GM12878 (cell line): ENCODE measurements around the gene CARD14. TPM values are rescaled to one million over a fixed set of nuclear protein-coding genes. Genes with fewer than 3 reads are reported as not detected.

Experiments used
- ATAC-seq: fragments of 200-7000 bp; cut with Tn5 transposase; 3 replicates; pipeline ENCODE4 v1.9.1; 2020; ENCODE audit warnings: mild to moderate bottlenecking, moderate library complexity
- BruUV-seq: library from RNA; stranded (reverse); fragments of 400-500 nt; replicated peaks from 2 replicates; lab custom pipeline; 2021; lab: Mats Ljungman, UMichigan
- CTCF ChIA-PET: fragments of 300-600 bp; sonication (Branson Sonifier 250); formaldehyde crosslinking; extraction: SDS; loops from one replicate; lab custom pipeline; 2021; ENCODE audit warnings: inconsistent platforms; lab: Yijun Ruan, JAX
- POLR2A ChIA-PET: fragments of 350-600 bp; formaldehyde crosslinking; extraction: SDS; loops from one replicate; lab custom pipeline; 2021; ENCODE audit warnings: inconsistent platforms; lab: Charles Lee
- RAD21 ChIA-PET: fragments of 300-600 bp; sonication (Branson Sonifier 250); formaldehyde crosslinking; loops from one replicate; lab custom pipeline; 2023; ENCODE audit warnings: antibody characterized with exemption; ENCODE audit not compliant: unreplicated experiment; lab: Charles Lee
- SMC1A ChIA-PET: fragments of 300-600 bp; sonication (Branson Sonifier 250); formaldehyde crosslinking; loops from one replicate; lab custom pipeline; 2023; ENCODE audit not compliant: unreplicated experiment, uncharacterized antibody; lab: Charles Lee
- DNase-seq: peaks from one replicate; pipeline ENCODE4 v3.0.0-alpha.2; 2011; ENCODE audit warnings: low read depth, low spot score
- FAIRE-seq: peaks from 3 replicates; lab custom pipeline; 2011; peaks lifted over from hg19 to GRCh38; lab: Jason Lieb, UNC
- H2AFZ ChIP-seq: 2 replicates; pipeline ENCODE4 v1.6.0; 2011; ENCODE audit warnings: low read depth, low read length, control low read depth; ENCODE audit not compliant: control insufficient read depth
- H3K27ac ChIP-seq: 2 replicates; pipeline ENCODE4 v1.5.1; 2011; ENCODE audit warnings: control low read depth; ENCODE audit not compliant: control insufficient read depth, insufficient read depth
- H3K27me3 ChIP-seq, 2 experiments: replicated peaks in 1 of 2; 2 replicates each; pipeline versions ENCODE4 v1.6.0 to v1.6.1; 2011; ENCODE audit warnings: low read length in 1 of 2; ENCODE audit not compliant: control insufficient read depth in 2 of 2, insufficient read depth in 2 of 2
- H3K36me3 ChIP-seq, 2 experiments: 2 replicates each; pipeline ENCODE4 v1.5.1; 2011; ENCODE audit warnings: low read length in 1 of 2; ENCODE audit not compliant: control insufficient read depth in 2 of 2, insufficient read depth in 2 of 2
- H3K4me1 ChIP-seq: 2 replicates; pipeline ENCODE4 v1.6.1; 2011; ENCODE audit warnings: mild to moderate bottlenecking, low read length, moderate library complexity, mixed read lengths; ENCODE audit not compliant: control insufficient read depth, insufficient read depth
- H3K4me2 ChIP-seq: 2 replicates; pipeline ENCODE4 v1.6.0; 2011; ENCODE audit warnings: control low read depth; ENCODE audit not compliant: control insufficient read depth, insufficient read depth
- H3K4me3 ChIP-seq: fragments of 200-600 bp; sonication (generic); 2 replicates; pipeline ENCODE4 v1.5.1; 2016
- H3K79me2 ChIP-seq: 2 replicates; pipeline ENCODE4 v1.6.0; 2011; ENCODE audit warnings: low read length; ENCODE audit not compliant: control insufficient read depth, insufficient read depth
- H3K9ac ChIP-seq: 2 replicates; pipeline ENCODE4 v1.8.0; 2011; ENCODE audit warnings: low read length, control low read depth, mixed read lengths; ENCODE audit not compliant: control insufficient read depth, insufficient read depth
- H3K9me3 ChIP-seq: replicated peaks from 3 replicates; pipeline ENCODE4 v1.5.1; 2011; ENCODE audit warnings: mild to moderate bottlenecking, low read length; ENCODE audit not compliant: control insufficient read depth, insufficient read depth
- H4K20me1 ChIP-seq: 2 replicates; pipeline ENCODE4 v1.6.0; 2011; ENCODE audit not compliant: control insufficient read depth, insufficient read depth
- ATF7 ChIP-seq: fragments of 450-650 bp; IDR thresholded peaks from 2 replicates; pipeline ENCODE4 v1.6.1; 2016; ENCODE audit warnings: low read depth, mild to moderate bottlenecking
- CBX5 ChIP-seq: sonication (generic); IDR thresholded peaks from 2 replicates; pipeline ENCODE4 v1.6.1; 2016; ENCODE audit warnings: low read depth, moderate library complexity, mild to moderate bottlenecking, inconsistent platforms
- ESRRA ChIP-seq: IDR thresholded peaks from 2 replicates; pipeline ENCODE4 v1.6.1; 2012; ENCODE audit warnings: mild to moderate bottlenecking, low read length, improper control_type of control experiment
- EZH2 ChIP-seq: IDR thresholded peaks from 2 replicates; pipeline ENCODE4 v1.6.1; 2012; ENCODE audit warnings: low read depth, mild to moderate bottlenecking, control low read depth, inconsistent platforms, low read length, borderline replicate concordance; ENCODE audit not compliant: control insufficient read depth
- GABPA ChIP-seq: IDR thresholded peaks from 2 replicates; pipeline ENCODE4 v1.6.1; 2014; ENCODE audit warnings: antibody characterized with exemption, low read depth, mild to moderate bottlenecking, inconsistent platforms
- MEF2B ChIP-seq: fragments of 450-650 bp; IDR thresholded peaks from 2 replicates; pipeline ENCODE4 v1.6.1; 2018; ENCODE audit warnings: mild to moderate bottlenecking, moderate library complexity; ENCODE audit not compliant: partially characterized antibody, poor library complexity, severe bottlenecking
- PAX5 ChIP-seq: IDR thresholded peaks from 2 replicates; pipeline ENCODE4 v1.6.1; 2011; ENCODE audit warnings: low read depth, low read length, borderline replicate concordance
- RB1 ChIP-seq: fragments of 450-650 bp; formaldehyde crosslinking; IDR thresholded peaks from 2 replicates; pipeline ENCODE4 v1.6.1; 2017; ENCODE audit warnings: mild to moderate bottlenecking, borderline replicate concordance
- RCOR1 ChIP-seq: conservative IDR thresholded peaks from 2 replicates; pipeline ENCODE4 v1.6.1; 2012; ENCODE audit warnings: low read depth, low read length, improper control_type of control experiment
- RFX5 ChIP-seq: IDR thresholded peaks from 2 replicates; pipeline ENCODE4 v1.6.1; 2011; ENCODE audit warnings: low read depth, low read length, improper control_type of control experiment
- STAT3 ChIP-seq: IDR thresholded peaks from 2 replicates; pipeline ENCODE4 v1.6.1; 2011; ENCODE audit warnings: low read depth, low read length, improper control_type of control experiment
- WGBS: methylation state at CpG from one replicate; pipeline ENCODE4 v1.1.6; 2016; ENCODE audit warnings: low lambda C conversion rate; ENCODE audit not compliant: insufficient replicate concordance, insufficient coverage; ENCODE audit errors: missing lambda C conversion rate; 5-methylcytosine and 5-hydroxymethylcytosine counted together
- in situ Hi-C: fragments of 300-500 bp; cut with MboI; formaldehyde crosslinking; loops from 9 replicates; pipeline ENCODE4 v1.14.3; 2018; ENCODE audit warnings: mixed read lengths
- intact Hi-C: fragments of 100-400 bp; cut with micrococcal nuclease; formaldehyde crosslinking; loops from one replicate; pipeline ENCODE4 v1.14.2; 2022; ENCODE audit not compliant: unreplicated experiment
- polyA plus RNA-seq, 11 experiments: library from polyadenylated mRNA; depleted of rRNA in 4 of 11; unstranded in 6 of 11; stranded (reverse) in 5 of 11; fragments of >200 nt; fragmentation: Nextera tagmentation in 4 of 11; fragmentation: Illumina TruSeq in 1 of 11; extraction: Ambion mirVana in 4 of 11; extraction: Trizol in 1 of 11; gene quantifications; 1 replicate in 1 of 11; 2 replicates in 10 of 11; pipeline versions ENCODE4 v1.2.1 to v1.2.3, GENCODE V29; 2011 to 2016; ENCODE audit warnings: inconsistent platforms in 2 of 11, missing spikeins in 2 of 11, low read depth in 1 of 11
- total RNA-seq, 4 experiments: library from RNA; depleted of rRNA in 3 of 4; stranded (reverse); fragments of >200 nt in 3 of 4; fragmentation: Illumina TruSeq in 1 of 4; extraction: Trizol in 1 of 4; gene quantifications; 2 replicates each; pipeline versions ENCODE4 v1.2.1 to v1.2.3, GENCODE V29; 2013 to 2021
- TF ChIP-seq, protein P1 (sequence below): IDR thresholded peaks from 2 replicates; pipeline ENCODE4 v1.6.1; 2011; ENCODE audit warnings: borderline replicate concordance, low read depth, mild to moderate bottlenecking, moderate library complexity, low read length; ENCODE audit not compliant: insufficient read depth, poor library complexity, severe bottlenecking
- TF ChIP-seq, protein P2 (sequence below): fragments of 150-350 bp; IDR thresholded peaks from 2 replicates; pipeline ENCODE4 v1.6.1; 2014; ENCODE audit warnings: mild to moderate bottlenecking, low read depth, low read length
- TF ChIP-seq, protein P3 (sequence below): fragments of 450-650 bp; formaldehyde crosslinking; IDR thresholded peaks from 2 replicates; pipeline ENCODE4 v1.4.0; 2022; ENCODE audit warnings: mild to moderate bottlenecking, moderate library complexity
- TF ChIP-seq, protein P4 (sequence below): fragments of 450-650 bp; IDR thresholded peaks from 2 replicates; pipeline ENCODE4 v1.6.1; 2016; ENCODE audit warnings: mild to moderate bottlenecking

CARD14 gene
- total and polyA plus RNA-seq, 10 of the 15 experiments (the other 5 are each of a cell fraction or from before 2014, with no cell fraction given): 0.08 to 0.15 TPM; not detected in 8

DNA sequence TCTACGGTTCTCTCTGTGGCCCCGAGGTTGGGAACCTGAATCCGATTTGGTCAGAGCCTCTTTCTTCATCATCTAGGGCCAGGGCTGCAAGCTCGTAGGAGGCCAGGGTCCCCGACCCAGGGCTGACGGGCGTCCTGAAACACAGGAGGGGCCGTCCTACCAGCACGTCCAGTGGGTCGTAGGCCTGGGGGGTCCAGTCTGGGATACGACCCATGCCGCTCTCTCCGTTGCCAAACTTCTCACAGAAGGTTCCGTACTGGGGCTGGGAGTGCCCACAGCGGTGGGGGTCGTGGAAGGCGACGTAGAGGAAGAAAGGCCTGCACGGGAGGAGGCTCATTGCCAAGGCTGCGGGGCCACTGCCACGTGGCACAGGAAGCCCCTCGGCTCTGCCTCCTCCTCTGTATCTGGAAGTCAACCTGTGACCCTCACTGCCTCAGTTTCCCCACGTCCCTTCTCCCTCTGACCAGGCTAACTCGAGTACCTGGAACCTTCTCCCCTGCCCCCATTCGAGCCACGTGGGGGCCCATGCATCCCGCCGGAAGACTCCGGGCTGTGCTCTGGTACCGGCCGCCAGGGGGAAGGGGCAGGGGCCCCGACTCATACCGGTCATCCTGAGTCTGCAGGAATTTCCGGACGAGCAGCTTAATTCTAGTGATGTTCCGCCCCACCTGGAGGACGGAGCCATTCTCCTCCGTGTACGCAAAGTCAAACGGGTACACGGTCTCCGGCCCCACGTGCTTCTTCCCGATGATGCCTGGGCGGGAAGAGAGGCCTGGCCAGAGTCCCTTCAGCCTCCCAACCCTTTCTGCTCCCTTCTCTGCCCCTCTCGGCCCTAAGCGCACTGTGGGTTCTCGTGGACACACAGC lies 44.4 kb downstream of the CARD14 start:
- 91% methylated on average over 48 of the region's 48 CpGs for WGBS
- no TSS peak for BruUV-seq
- Histone ChIP-seq H2AFZ (no peak overlapping the region), H3K9me3 (no peaks in the 10 kb centered on the region), H4K20me1 (no peaks in the 10 kb centered on the region; the same call in 1 of the 2 replicates), H3K27ac (no peak overlapping the region), H3K79me2 (no peaks in the 10 kb centered on the region), H3K27me3 (no peaks in the 10 kb centered on the region), H3K4me1 (peaks cover 3% of the 10 kb centered on the region), H3K9ac (no peak overlapping the region), H3K4me3 (no peak overlapping the region), H3K36me3 (peaks cover 0 to 5% of the 10 kb centered on the region in 2 experiments), H3K4me2 (no peak overlapping the region)
- ChIA-PET POLR2A (no interaction called here), RAD21 (no interaction called here), SMC1A (no interaction called here), CTCF (no interaction called here)
- in situ Hi-C loops: no loop called here
- intact Hi-C loops: no loop called here
- no peak for DNase-seq
- no peak for ATAC-seq
- FAIRE-seq: no peak
- TF ChIP-seq RCOR1: no peak
- TF ChIP-seq PAX5: no peak
- TF ChIP-seq, protein P1, sequence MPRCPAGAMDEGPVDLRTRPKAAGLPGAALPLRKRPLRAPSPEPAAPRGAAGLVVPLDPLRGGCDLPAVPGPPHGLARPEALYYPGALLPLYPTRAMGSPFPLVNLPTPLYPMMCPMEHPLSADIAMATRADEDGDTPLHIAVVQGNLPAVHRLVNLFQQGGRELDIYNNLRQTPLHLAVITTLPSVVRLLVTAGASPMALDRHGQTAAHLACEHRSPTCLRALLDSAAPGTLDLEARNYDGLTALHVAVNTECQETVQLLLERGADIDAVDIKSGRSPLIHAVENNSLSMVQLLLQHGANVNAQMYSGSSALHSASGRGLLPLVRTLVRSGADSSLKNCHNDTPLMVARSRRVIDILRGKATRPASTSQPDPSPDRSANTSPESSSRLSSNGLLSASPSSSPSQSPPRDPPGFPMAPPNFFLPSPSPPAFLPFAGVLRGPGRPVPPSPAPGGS: no peak
- TF ChIP-seq, protein P2, sequence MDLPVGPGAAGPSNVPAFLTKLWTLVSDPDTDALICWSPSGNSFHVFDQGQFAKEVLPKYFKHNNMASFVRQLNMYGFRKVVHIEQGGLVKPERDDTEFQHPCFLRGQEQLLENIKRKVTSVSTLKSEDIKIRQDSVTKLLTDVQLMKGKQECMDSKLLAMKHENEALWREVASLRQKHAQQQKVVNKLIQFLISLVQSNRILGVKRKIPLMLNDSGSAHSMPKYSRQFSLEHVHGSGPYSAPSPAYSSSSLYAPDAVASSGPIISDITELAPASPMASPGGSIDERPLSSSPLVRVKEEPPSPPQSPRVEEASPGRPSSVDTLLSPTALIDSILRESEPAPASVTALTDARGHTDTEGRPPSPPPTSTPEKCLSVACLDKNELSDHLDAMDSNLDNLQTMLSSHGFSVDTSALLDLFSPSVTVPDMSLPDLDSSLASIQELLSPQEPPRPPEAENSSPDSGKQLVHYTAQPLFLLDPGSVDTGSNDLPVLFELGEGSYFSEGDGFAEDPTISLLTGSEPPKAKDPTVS: no peak
- TF ChIP-seq, protein P3, sequence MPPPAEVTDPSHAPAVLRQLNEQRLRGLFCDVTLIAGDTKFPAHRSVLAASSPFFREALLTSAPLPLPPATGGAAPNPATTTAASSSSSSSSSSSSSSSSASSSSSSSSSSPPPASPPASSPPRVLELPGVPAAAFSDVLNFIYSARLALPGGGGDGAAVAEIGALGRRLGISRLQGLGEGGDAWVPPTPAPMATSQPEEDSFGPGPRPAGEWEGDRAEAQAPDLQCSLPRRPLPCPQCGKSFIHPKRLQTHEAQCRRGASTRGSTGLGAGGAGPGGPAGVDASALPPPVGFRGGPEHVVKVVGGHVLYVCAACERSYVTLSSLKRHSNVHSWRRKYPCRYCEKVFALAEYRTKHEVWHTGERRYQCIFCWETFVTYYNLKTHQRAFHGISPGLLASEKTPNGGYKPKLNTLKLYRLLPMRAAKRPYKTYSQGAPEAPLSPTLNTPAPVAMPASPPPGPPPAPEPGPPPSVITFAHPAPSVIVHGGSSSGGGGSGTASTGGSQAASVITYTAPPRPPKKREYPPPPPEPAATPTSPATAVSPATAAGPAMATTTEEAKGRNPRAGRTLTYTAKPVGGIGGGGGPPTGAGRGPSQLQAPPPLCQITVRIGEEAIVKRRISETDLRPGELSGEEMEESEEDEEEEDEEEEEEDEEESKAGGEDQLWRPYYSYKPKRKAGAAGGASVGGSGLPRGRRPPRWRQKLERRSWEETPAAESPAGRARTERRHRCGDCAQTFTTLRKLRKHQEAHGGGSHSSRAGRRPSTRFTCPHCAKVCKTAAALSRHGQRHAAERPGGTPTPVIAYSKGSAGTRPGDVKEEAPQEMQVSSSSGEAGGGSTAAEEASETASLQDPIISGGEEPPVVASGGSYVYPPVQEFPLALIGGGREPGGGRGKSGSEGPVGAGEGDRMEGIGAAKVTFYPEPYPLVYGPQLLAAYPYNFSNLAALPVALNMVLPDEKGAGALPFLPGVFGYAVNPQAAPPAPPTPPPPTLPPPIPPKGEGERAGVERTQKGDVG (CRISPR knock-in tag): no peak
- no peak for TF ChIP-seq ESRRA
- no peak for TF ChIP-seq RB1
- TF ChIP-seq, protein P4, sequence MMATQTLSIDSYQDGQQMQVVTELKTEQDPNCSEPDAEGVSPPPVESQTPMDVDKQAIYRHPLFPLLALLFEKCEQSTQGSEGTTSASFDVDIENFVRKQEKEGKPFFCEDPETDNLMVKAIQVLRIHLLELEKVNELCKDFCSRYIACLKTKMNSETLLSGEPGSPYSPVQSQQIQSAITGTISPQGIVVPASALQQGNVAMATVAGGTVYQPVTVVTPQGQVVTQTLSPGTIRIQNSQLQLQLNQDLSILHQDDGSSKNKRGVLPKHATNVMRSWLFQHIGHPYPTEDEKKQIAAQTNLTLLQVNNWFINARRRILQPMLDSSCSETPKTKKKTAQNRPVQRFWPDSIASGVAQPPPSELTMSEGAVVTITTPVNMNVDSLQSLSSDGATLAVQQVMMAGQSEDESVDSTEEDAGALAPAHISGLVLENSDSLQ: no peak
- TF ChIP-seq GABPA: no peak
- TF ChIP-seq ATF7: no peak
- TF ChIP-seq EZH2: no peak
- no peak for TF ChIP-seq RFX5
- no peak for TF ChIP-seq STAT3
- TF ChIP-seq MEF2B: no peak
- no peak for TF ChIP-seq CBX5
